IMR-90 (cell line): Measurements from ENCODE around the gene EMP1. TPM values are rescaled to one million over a fixed set of nuclear protein-coding genes. Genes with fewer than 3 reads are reported as not detected.
A peak's percentile ranks its signal among the peaks of the same experiment; 100 is the strongest.

ENCODE experiments used
- ATAC-seq: fragments of 200-7000 bp; cut with Tn5 transposase; 2 replicates; pipeline ENCODE4 v1.9.1; 2020; ENCODE audit warnings: low read depth, mild to moderate bottlenecking, moderate library complexity
- BruUV-seq: library from RNA; stranded (reverse); fragments of 400-500 nt; replicated peaks from 2 replicates; lab custom pipeline; 2021; lab: Mats Ljungman, UMichigan
- CTCF ChIA-PET: fragments of 300-600 bp; formaldehyde crosslinking; extraction: SDS; loops from one replicate; lab custom pipeline; 2021; ENCODE audit warnings: antibody characterized with exemption; lab: Yijun Ruan, JAX
- POLR2A ChIA-PET: fragments of 300-600 bp; sonication (Branson Sonifier 250); formaldehyde crosslinking; loops from one replicate; lab custom pipeline; 2022; ENCODE audit warnings: antibody characterized with exemption; ENCODE audit not compliant: unreplicated experiment; lab: Charles Lee
- DNase-seq: peaks from one replicate; pipeline ENCODE4 v3.0.0; 2013
- H2AFZ ChIP-seq: replicated peaks from 2 replicates; pipeline ENCODE3; 2013; ENCODE audit warnings: low read length, mild to moderate bottlenecking; ENCODE audit not compliant: poor library complexity
- H2AK5ac ChIP-seq: 2 replicates; pipeline ENCODE4 v1.6.1; 2013; ENCODE audit warnings: low read depth, low read length, inconsistent platforms
- H2AK9ac ChIP-seq: replicated peaks from 2 replicates; pipeline ENCODE3; 2013; ENCODE audit warnings: mild to moderate bottlenecking, low read depth, low read length, moderate library complexity; ENCODE audit not compliant: poor library complexity
- H2BK120ac ChIP-seq: 2 replicates; pipeline ENCODE4 v1.6.1; 2013; ENCODE audit warnings: low read depth, low read length, inconsistent platforms
- H2BK15ac ChIP-seq: 3 replicates; pipeline ENCODE4 v1.6.1; 2013; ENCODE audit warnings: low read depth, low read length, inconsistent platforms
- H2BK20ac ChIP-seq: 2 replicates; pipeline ENCODE4 v1.6.1; 2013; ENCODE audit warnings: low read depth, mild to moderate bottlenecking, inconsistent platforms, low read length, moderate library complexity
- H2BK5ac ChIP-seq: 2 replicates; pipeline ENCODE4 v1.6.1; 2013; ENCODE audit warnings: mild to moderate bottlenecking, low read depth, low read length, inconsistent platforms; ENCODE audit not compliant: poor library complexity, severe bottlenecking
- H3K14ac ChIP-seq: replicated peaks from 2 replicates; pipeline ENCODE4 v1.6.1; 2013; ENCODE audit warnings: low read depth, low read length, inconsistent platforms
- H3K18ac ChIP-seq: 2 replicates; pipeline ENCODE4 v1.6.1; 2013; ENCODE audit warnings: low read depth, low read length, control low read depth
- H3K23ac ChIP-seq: 2 replicates; pipeline ENCODE4 v1.6.1; 2013; ENCODE audit warnings: low read depth, low read length, inconsistent platforms
- H3K27ac ChIP-seq: 2 replicates; pipeline ENCODE4 v1.5.1; 2013; ENCODE audit warnings: mild to moderate bottlenecking, control low read depth, low read length; ENCODE audit not compliant: insufficient read depth
- H3K27me3 ChIP-seq: 2 replicates; pipeline ENCODE4 v1.6.1; 2013; ENCODE audit warnings: low read length; ENCODE audit not compliant: control insufficient read depth, insufficient read depth
- H3K36me3 ChIP-seq: 2 replicates; pipeline ENCODE4 v1.6.1; 2013; ENCODE audit warnings: low read length, mixed read lengths; ENCODE audit not compliant: control insufficient read depth, insufficient read depth
- H3K4ac ChIP-seq: 2 replicates; pipeline ENCODE4 v1.6.1; 2013; ENCODE audit warnings: low read depth, low read length, inconsistent platforms
- H3K4me1 ChIP-seq: 2 replicates; pipeline ENCODE4 v1.6.1; 2013; ENCODE audit warnings: low read length, mixed read lengths; ENCODE audit not compliant: control insufficient read depth, insufficient read depth
- H3K4me2 ChIP-seq: 2 replicates; pipeline ENCODE4 v1.6.1; 2013; ENCODE audit warnings: low read depth, mild to moderate bottlenecking, control low read depth, low read length, moderate library complexity
- H3K4me3 ChIP-seq: 2 replicates; pipeline ENCODE4 v1.5.1; 2013; ENCODE audit warnings: low read depth, mild to moderate bottlenecking, control low read depth, low read length, moderate library complexity; ENCODE audit not compliant: insufficient read depth
- H3K56ac ChIP-seq: 2 replicates; pipeline ENCODE4 v1.6.1; 2013; ENCODE audit warnings: low read length, inconsistent platforms; ENCODE audit not compliant: insufficient read depth; ENCODE audit errors: extremely low read depth
- H3K79me1 ChIP-seq, 2 experiments: 2 replicates each; pipeline ENCODE4 v1.6.1; 2013; ENCODE audit warnings: low read length in 2 of 2, inconsistent platforms in 1 of 2, low read depth in 1 of 2
- H3K9ac ChIP-seq: 2 replicates; pipeline ENCODE4 v1.6.1; 2013; ENCODE audit warnings: low read depth, low read length, control low read depth
- H3K9me1 ChIP-seq: 2 replicates; pipeline ENCODE4 v1.6.1; 2013; ENCODE audit warnings: low read length, inconsistent platforms; ENCODE audit not compliant: insufficient read depth
- H3K9me3 ChIP-seq: 2 replicates; pipeline ENCODE4 v1.6.1; 2013; ENCODE audit warnings: low read length; ENCODE audit not compliant: control insufficient read depth, insufficient read depth
- H4K20me1 ChIP-seq: 2 replicates; pipeline ENCODE4 v1.6.1; 2013; ENCODE audit warnings: low read length, inconsistent platforms; ENCODE audit not compliant: insufficient read depth
- H4K5ac ChIP-seq: 2 replicates; pipeline ENCODE4 v1.6.1; 2013; ENCODE audit warnings: mild to moderate bottlenecking, low read depth, low read length, control low read depth
- H4K8ac ChIP-seq, 2 experiments: 2 replicates each; pipeline ENCODE4 v1.6.1; 2013; ENCODE audit warnings: low read depth in 2 of 2, low read length in 2 of 2, control low read depth in 1 of 2, inconsistent platforms in 1 of 2
- H4K91ac ChIP-seq: 2 replicates; pipeline ENCODE4 v1.6.1; 2013; ENCODE audit warnings: low read depth, low read length, inconsistent platforms; ENCODE audit not compliant: insufficient read depth
- BHLHE40 ChIP-seq: fragments of 150-350 bp; IDR thresholded peaks from 2 replicates; pipeline ENCODE4 v1.6.1; 2016; ENCODE audit warnings: mild to moderate bottlenecking, low read depth, low read length
- CEBPB ChIP-seq: IDR thresholded peaks from 2 replicates; pipeline ENCODE4 v1.6.1; 2012; ENCODE audit warnings: low read depth, low read length, improper control_type of control experiment
- FOS ChIP-seq: fragments of 150-350 bp; IDR thresholded peaks from 2 replicates; pipeline ENCODE4 v1.6.1; 2016; ENCODE audit warnings: low read depth, low read length
- MAFK ChIP-seq: IDR thresholded peaks from 2 replicates; pipeline ENCODE4 v1.6.1; 2012; ENCODE audit warnings: low read depth, low read length, improper control_type of control experiment
- MAZ ChIP-seq: IDR thresholded peaks from 2 replicates; pipeline ENCODE4 v1.6.1; 2012; ENCODE audit warnings: low read depth, mild to moderate bottlenecking, low read length, improper control_type of control experiment, moderate library complexity, borderline replicate concordance
- POLR2A ChIP-seq: IDR thresholded peaks from 2 replicates; pipeline ENCODE4 v1.6.1; 2012; ENCODE audit warnings: mild to moderate bottlenecking, low read depth, low read length
- RAD21 ChIP-seq: IDR thresholded peaks from 2 replicates; pipeline ENCODE4 v1.6.1; 2012; ENCODE audit warnings: low read length, improper control_type of control experiment
- RCOR1 ChIP-seq: IDR thresholded peaks from 2 replicates; pipeline ENCODE4 v1.6.1; 2012; ENCODE audit warnings: mild to moderate bottlenecking, low read length, improper control_type of control experiment; ENCODE audit not compliant: insufficient replicate concordance
- RFX5 ChIP-seq: IDR thresholded peaks from 2 replicates; pipeline ENCODE4 v1.8.0; 2012; ENCODE audit warnings: low read depth, mild to moderate bottlenecking, low read length, moderate library complexity
- SMC3 ChIP-seq: fragments of 150-350 bp; IDR thresholded peaks from 2 replicates; pipeline ENCODE4 v1.6.1; 2016; ENCODE audit warnings: low read depth, mild to moderate bottlenecking, antibody characterized with exemption, low read length, moderate library complexity
- WGBS, 2 experiments: methylation state at CpG; one replicate each; pipeline versions ENCODE4 v1.1.5 to v1.1.7; 2013; ENCODE audit warnings: missing lambda C conversion rate in 2 of 2; ENCODE audit not compliant: insufficient read length in 1 of 2; ENCODE audit errors: extremely low coverage in 2 of 2; 5-methylcytosine and 5-hydroxymethylcytosine counted together
- dilution Hi-C: fragments of 300-500 bp; cut with HindIII; formaldehyde crosslinking; loops from one replicate; pipeline ENCODE4 v1.14.3; 2018; ENCODE audit warnings: low sequenced_read_pairs; ENCODE audit not compliant: unreplicated experiment
- in situ Hi-C: fragments of 300-500 bp; cut with MboI; formaldehyde crosslinking; loops from 3 replicates; pipeline ENCODE4 v1.14.3; 2019; ENCODE audit warnings: low sequenced_read_pairs, inconsistent platforms, mixed read lengths
- intact Hi-C: fragments of 100-400 bp; cut with micrococcal nuclease; formaldehyde crosslinking; loops from 2 replicates; pipeline ENCODE4 v1.10.0; 2022
- polyA plus RNA-seq, 3 experiments: library from polyadenylated mRNA; depleted of rRNA; stranded (reverse); fragments of >200 nt; gene quantifications; 2 replicates each; pipeline ENCODE4 v1.2.3, GENCODE V29; 2012; ENCODE audit warnings: low replicate concordance in 1 of 3
- total RNA-seq: library from RNA; depleted of rRNA; stranded (reverse); fragments of >200 nt; gene quantifications from 2 replicates; pipeline ENCODE4 v1.2.3, GENCODE V29; 2012
- TF ChIP-seq, protein P1 (sequence below): conservative IDR thresholded peaks from 2 replicates; pipeline ENCODE4 v1.5.1; 2012; ENCODE audit warnings: mild to moderate bottlenecking, low read depth, low read length, improper control_type of control experiment
- TF ChIP-seq, protein P2 (sequence below): fragments of 150-350 bp; IDR thresholded peaks from 2 replicates; pipeline ENCODE4 v1.6.1; 2016; ENCODE audit warnings: low read depth, mild to moderate bottlenecking, low read length, moderate library complexity, borderline replicate concordance
- TF ChIP-seq, protein P3 (sequence below): fragments of 150-350 bp; IDR thresholded peaks from 2 replicates; pipeline ENCODE4 v1.6.1; 2017; ENCODE audit warnings: mild to moderate bottlenecking, antibody characterized with exemption, low read length, low read depth

Gene EMP1
- total and polyA plus RNA-seq, 2 of the 4 experiments (the other 2 are of a cell fraction): 137 to 201 TPM

DNA sequence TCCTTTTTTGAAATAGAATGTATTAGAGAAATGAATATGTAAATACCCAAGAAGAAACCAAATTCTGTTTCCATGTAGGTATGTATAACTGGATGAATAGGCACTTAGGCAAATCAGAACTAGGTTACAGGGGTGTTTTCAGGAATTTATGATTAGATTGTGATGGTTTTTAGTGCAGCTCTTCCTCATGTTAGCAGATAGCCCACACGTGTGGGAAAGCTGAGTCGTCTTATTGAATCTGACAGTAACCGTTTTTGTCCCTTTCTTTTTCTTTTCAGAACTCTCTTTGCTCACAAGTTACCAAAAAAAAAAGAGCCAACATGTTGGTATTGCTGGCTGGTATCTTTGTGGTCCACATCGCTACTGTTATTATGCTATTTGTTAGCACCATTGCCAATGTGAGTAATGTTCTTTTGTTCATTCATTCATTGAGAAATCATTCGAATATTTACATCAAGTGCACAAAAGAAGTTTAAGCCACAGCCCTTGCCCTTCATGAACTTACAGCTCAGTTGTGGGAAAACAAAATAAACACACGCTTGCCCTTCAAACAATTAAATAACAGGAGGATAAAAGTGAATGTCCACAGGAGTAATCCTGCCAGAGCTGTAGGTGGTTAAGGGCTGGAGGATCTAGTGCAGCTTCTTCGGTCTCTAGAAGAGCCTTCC lies 14.8 kb downstream of the EMP1 start:
- Histone ChIP-seq H3K9me3 (no peaks in the 10 kb centered on the region), H3K4me1 (peaks cover 26% of the 10 kb centered on the region), H3K4ac (peak overlapping the region; percentile 76), H3K56ac (0 out of 2 replicates have a peak overlapping the region, but pooled peaks have one; percentile 5), H2AK9ac (no peak overlapping the region), H3K27me3 (no peaks in the 10 kb centered on the region), H3K9me1 (peaks cover 33% of the 10 kb centered on the region), H4K8ac (peak overlapping the region in 1 of 2 experiments; percentile 47; a peak in 2 of 4 replicates), H3K79me1 (peaks cover 55 to 86% of the 10 kb centered on the region in 2 experiments), H3K18ac (no peak overlapping the region; the same call in 1 of the 2 replicates), H4K20me1 (peaks cover 22% of the 10 kb centered on the region; the same call in 1 of the 2 replicates), H3K23ac (peak overlapping the region; percentile 50), H3K4me3 (no peak overlapping the region), H3K36me3 (peaks cover 33% of the 10 kb centered on the region), H2BK5ac (peak overlapping the region; percentile 9), H2AK5ac (peak overlapping the region; percentile 41; the same call in 1 of the 2 replicates), H4K91ac (peak overlapping the region; percentile 65; the same call in 1 of the 2 replicates), H3K9ac (no peak overlapping the region), H2BK20ac (peak overlapping the region; percentile 64; the same call in 1 of the 2 replicates), H3K4me2 (peak overlapping the region; percentile 10), H3K14ac (0 out of 2 replicates have a peak overlapping the region, but pooled peaks have one; percentile 67), H2AFZ (no peak overlapping the region), H2BK15ac (peak overlapping the region; percentile 54; the same call in 1 of the 3 replicates), H4K5ac (no peak overlapping the region), H3K27ac (no peak overlapping the region), H2BK120ac (peak overlapping the region; percentile 74; the same call in 1 of the 2 replicates)
- no TSS peak for BruUV-seq
- DNase-seq (peak; percentile 34), ATAC-seq (0 out of 2 replicates have a peak, but pooled peaks have one; percentile 3)
- POLR2A ChIA-PET: interaction anchor here (0.8 kb wide), 1 partner anchor 110 kb away, joined by 3 read pairs; no protein-coding TSS in a partner anchor
- in situ Hi-C loops (loop anchor here (5.0 kb wide), 3 partner anchors 114 to 294 kb away; no protein-coding TSS in a partner anchor), dilution Hi-C loops (no loop called here), intact Hi-C loops (loop anchor here (5.0 kb wide), 1 partner anchor 209 kb away; the partner anchor contains the start of gene HEBP1)
- CTCF ChIA-PET: interaction anchor here (0.6 to 2.7 kb wide), 10 partner anchors 13 to 193 kb away, joined by 3 to 19 read pairs (median 6); no protein-coding TSS in a partner anchor
- 86% methylated on average over 1 of the region's 7 CpGs; no CpG with 5 or more reads in 1 of the 2 experiments for WGBS, 2 experiments
- TF ChIP-seq, protein P1, sequence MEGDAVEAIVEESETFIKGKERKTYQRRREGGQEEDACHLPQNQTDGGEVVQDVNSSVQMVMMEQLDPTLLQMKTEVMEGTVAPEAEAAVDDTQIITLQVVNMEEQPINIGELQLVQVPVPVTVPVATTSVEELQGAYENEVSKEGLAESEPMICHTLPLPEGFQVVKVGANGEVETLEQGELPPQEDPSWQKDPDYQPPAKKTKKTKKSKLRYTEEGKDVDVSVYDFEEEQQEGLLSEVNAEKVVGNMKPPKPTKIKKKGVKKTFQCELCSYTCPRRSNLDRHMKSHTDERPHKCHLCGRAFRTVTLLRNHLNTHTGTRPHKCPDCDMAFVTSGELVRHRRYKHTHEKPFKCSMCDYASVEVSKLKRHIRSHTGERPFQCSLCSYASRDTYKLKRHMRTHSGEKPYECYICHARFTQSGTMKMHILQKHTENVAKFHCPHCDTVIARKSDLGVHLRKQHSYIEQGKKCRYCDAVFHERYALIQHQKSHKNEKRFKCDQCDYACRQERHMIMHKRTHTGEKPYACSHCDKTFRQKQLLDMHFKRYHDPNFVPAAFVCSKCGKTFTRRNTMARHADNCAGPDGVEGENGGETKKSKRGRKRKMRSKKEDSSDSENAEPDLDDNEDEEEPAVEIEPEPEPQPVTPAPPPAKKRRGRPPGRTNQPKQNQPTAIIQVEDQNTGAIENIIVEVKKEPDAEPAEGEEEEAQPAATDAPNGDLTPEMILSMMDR: no peak
- TF ChIP-seq POLR2A: no peak
- TF ChIP-seq RAD21: no peak
- TF ChIP-seq BHLHE40: peak; percentile 52
- TF ChIP-seq SMC3: no peak
- no peak for TF ChIP-seq RCOR1
- no peak for TF ChIP-seq MAZ
- no peak for TF ChIP-seq FOS
- TF ChIP-seq RFX5: no peak
- peak; percentile 16; the same call in 1 of the 2 replicates for TF ChIP-seq CEBPB
- TF ChIP-seq MAFK: peak; percentile 19
- TF ChIP-seq, protein P2, sequence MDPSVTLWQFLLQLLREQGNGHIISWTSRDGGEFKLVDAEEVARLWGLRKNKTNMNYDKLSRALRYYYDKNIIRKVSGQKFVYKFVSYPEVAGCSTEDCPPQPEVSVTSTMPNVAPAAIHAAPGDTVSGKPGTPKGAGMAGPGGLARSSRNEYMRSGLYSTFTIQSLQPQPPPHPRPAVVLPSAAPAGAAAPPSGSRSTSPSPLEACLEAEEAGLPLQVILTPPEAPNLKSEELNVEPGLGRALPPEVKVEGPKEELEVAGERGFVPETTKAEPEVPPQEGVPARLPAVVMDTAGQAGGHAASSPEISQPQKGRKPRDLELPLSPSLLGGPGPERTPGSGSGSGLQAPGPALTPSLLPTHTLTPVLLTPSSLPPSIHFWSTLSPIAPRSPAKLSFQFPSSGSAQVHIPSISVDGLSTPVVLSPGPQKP: no peak
- TF ChIP-seq, protein P3, sequence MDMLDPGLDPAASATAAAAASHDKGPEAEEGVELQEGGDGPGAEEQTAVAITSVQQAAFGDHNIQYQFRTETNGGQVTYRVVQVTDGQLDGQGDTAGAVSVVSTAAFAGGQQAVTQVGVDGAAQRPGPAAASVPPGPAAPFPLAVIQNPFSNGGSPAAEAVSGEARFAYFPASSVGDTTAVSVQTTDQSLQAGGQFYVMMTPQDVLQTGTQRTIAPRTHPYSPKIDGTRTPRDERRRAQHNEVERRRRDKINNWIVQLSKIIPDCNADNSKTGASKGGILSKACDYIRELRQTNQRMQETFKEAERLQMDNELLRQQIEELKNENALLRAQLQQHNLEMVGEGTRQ: no peak
